HG03039 (cell line): ENCODE results near the gene ZNF574.

ENCODE experiments used
- ATAC-seq: cut with Tn5 transposase; IDR thresholded peaks from one replicate; pipeline ENCODE4 v1.9.1; 2021; ENCODE audit warnings: mild to moderate bottlenecking, moderate library complexity; ENCODE audit not compliant: unreplicated experiment

The ZNF574 gene

GRCh38 chr19:42079886-42080763 is 4.2 kb downstream of the ZNF574 start:
- ATAC-seq = no peak

- ATAC-seq = no peak
Measured at GRCh38 chr19:42080764-42081375, 4.9 kb downstream of the ZNF574 start.

DNA sequence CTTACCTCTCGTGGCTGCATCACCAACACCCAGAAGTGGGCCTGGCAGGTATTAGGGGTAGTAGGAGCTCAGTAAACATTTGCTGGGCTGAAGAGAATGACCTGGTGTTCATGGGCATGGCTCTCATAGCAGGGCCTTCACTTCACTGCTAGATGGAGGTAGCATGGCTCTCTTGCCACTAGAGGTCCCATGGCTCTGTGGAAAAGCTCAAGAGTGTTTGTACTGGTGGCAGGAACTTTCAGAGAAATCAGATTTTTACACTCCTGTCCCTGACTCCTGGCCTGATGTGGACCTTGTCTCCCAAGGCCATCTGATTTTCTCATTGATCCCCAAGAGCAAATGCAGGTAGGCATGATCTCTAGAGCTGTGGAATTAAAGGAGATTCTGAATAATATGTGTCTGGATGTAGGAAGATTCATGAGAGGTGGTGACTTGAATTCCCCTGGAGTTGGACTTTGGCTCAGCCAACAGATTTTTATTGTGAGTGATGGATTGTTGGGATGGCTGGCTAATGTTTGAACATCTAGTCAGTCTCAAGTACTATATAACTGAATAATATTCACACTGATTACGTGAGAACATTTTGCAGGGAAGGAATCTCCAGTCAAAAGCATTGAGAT is 5.7 kb downstream of the ZNF574 start:
- ATAC-seq = no peak

DNA sequence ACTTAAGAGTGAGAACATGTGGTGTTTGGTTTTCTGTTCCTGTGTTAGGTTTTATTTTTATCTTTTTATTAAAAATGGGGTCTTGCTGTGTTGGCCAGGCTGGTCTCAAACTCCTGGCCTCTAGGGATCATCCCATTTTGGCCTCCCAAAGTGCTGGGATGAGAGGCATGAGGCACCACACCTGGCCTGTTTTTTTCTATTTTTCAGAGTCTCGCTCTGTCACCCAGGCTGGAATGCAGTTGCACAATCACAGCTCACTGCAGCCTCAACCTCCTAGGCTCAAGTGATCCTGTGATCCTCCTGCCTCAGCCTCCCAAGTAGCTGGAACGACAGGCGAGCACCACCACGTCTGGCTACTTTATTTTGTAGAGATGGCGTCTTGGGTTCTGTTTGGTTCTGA is 7.6 kb downstream of the ZNF574 start:
- no peak for ATAC-seq

GRCh38 chr19:42086188-42086736 is 10.3 kb downstream of the ZNF574 start:
- no peak for ATAC-seq

DNA sequence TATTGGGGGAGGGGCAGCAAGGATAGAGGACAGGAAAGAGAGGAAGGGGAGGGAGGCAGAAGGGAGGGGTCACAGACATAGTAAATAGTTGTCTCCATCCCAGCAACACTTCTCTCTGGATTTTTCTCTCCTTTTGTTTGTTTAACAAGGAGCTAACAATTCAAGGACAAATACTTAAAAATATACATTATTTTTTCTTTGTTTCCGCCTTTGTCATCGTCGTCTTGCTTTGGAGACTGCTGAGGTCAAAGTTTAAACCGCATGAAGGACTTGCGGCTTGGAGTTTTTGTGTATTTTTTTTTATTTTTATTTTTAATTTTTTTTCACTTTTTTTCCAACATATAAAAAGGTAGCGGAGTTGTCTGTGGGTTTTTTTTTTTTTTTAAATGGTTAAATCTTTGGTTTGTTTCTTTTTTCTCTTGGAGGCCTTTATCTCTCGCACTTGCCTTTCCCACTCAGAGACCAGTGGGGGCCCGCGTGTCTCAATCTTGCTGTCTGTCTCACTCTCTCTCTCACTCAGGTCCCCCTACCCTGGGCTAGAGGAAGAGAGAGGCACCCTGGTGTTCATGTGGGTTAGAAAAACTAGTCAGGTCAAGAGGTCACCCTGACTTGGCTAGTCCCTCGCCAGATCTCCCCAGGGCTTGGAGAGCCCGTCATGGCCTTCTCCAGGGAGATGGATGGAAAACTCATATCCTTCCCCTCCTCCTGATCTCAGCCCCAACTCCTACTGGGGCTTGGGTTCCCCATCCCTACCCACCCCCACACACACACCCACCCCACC is 11.0 kb downstream of the ZNF574 start:
- no peak for ATAC-seq

- ATAC-seq = no peak
Measured at GRCh38 chr19:42088471-42089190, 12.7 kb downstream of the ZNF574 start.

- no peak for ATAC-seq
Measured at GRCh38 chr19:42089191-42089750, 13.3 kb downstream of the ZNF574 start.

GRCh38 chr19:42089772-42090171 is 13.8 kb downstream of the ZNF574 start:
- no peak for ATAC-seq

GRCh38 chr19:42090672-42091071 is 14.7 kb downstream of the ZNF574 start:
- ATAC-seq = no peak

- no peak for ATAC-seq
Measured at GRCh38 chr19:42091300-42091699, 15.3 kb downstream of the ZNF574 start.

DNA sequence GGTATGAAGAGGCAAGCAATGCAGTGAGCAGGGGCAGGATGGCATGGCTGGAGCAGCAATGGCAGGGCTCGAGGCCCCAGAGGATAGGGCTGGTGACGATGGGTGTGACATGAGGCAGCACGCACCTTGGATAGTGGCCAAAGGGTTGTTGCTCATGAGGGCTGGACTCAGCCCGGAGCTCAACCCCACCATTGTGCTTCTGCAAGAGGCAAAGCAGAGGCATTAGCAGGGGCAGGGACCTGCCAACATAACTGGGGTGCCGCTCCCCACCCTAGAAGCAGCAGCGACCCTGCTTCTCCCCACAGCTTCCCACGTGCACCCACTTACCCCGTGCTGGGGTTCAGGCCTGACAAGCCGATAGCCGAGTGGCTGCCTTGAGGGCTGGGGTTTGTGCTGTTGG is 15.8 kb downstream of the ZNF574 start:
- ATAC-seq = no peak

- no peak for ATAC-seq
Measured at GRCh38 chr19:42092350-42092749, 16.4 kb downstream of the ZNF574 start.

- ATAC-seq = no peak
Measured at GRCh38 chr19:42093505-42093904, 17.5 kb downstream of the ZNF574 start.

- ATAC-seq = no peak
Measured at GRCh38 chr19:42093926-42094325, 18.0 kb downstream of the ZNF574 start.

- ATAC-seq = no peak
Measured at GRCh38 chr19:42095142-42095813, 19.3 kb downstream of the ZNF574 start.

DNA sequence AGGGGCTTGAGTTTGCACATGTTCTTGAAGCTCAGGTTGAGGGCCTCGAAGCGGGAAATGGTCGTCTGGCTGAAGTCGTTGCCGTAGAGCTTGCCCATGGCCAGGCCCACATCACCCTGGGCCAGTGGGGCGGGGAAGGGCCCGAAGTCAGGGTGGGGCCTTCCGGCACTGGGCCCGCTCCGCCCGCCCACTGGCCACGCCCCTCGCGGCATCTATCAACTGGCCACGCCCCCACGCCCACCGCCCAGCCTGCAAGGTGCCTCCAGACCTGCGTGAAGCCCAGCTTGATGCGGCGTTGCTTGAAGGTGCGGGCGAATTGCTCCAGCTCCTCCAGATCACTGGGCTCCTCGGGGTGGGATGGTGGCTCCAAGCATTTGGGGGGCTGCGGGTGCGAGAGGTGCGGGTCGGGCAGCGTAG is 19.9 kb downstream of the ZNF574 start:
- ATAC-seq = no peak

GRCh38 chr19:42096255-42096837 is 20.4 kb downstream of the ZNF574 start:
- ATAC-seq = no peak

DNA sequence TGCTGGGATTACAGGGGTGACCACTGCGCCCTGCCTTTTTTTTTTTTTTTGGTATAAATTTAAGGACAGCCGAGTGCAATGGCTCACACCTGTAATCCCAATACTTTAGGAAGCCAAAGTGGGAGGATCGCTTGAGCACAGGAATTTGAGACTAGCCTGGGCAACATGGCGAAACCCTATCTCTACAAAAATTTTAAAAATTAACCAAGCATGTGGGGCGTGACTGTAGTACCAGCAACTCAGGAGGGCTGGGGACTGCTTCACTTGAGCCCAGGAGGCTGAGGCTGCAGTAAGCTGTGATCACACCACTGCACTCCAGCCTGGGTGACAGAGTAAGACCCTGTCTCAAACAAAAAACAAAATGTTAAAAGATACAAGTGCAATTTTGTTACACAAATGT is 21.5 kb downstream of the ZNF574 start:
- ATAC-seq = no peak
